SU-DHL-6 (cell line): ENCODE data around the gene CYP2S1.

ENCODE experiments used
- H2AFZ ChIP-seq: fragments of 200-600 bp; sonication (generic); 2 replicates; pipeline ENCODE4 v1.6.1; 2014; ENCODE audit warnings: low read depth, mild to moderate bottlenecking, moderate library complexity, mixed read lengths, antibody characterized with exemption, low read length; ENCODE audit not compliant: severe bottlenecking
- H3F3A ChIP-seq: fragments of 200-600 bp; shearing (Covaris generic); 2 replicates; pipeline ENCODE4 v1.6.0; 2016; ENCODE audit warnings: antibody characterized with exemption, mild to moderate bottlenecking; ENCODE audit not compliant: insufficient read depth
- H3K27ac ChIP-seq: fragments of 200-600 bp; sonication (generic); 2 replicates; pipeline ENCODE4 v1.5.1; 2016; ENCODE audit warnings: low read depth, mild to moderate bottlenecking, low read length, moderate library complexity, mixed read lengths
- H3K27me3 ChIP-seq: fragments of 200-600 bp; sonication (generic), shearing (Covaris generic); 2 replicates; pipeline ENCODE4 v1.6.0; 2014; ENCODE audit warnings: mild to moderate bottlenecking, low read length
- H3K36me3 ChIP-seq: fragments of 200-600 bp; sonication (generic); 2 replicates; pipeline ENCODE4 v1.6.1; 2014; ENCODE audit warnings: mild to moderate bottlenecking, low read length, mixed read lengths
- H3K4me2 ChIP-seq: fragments of 300-600, 200-600 bp; shearing (Covaris generic), sonication (generic); 2 replicates; pipeline ENCODE4 v1.6.0; 2014; ENCODE audit warnings: low read length, low read depth, mild to moderate bottlenecking; ENCODE audit not compliant: poor library complexity, severe bottlenecking
- H3K4me3 ChIP-seq: fragments of 200-600 bp; sonication (generic); 2 replicates; pipeline ENCODE4 v1.5.1; 2014; ENCODE audit warnings: antibody characterized with exemption, low read length, mild to moderate bottlenecking, mixed read lengths; ENCODE audit not compliant: insufficient read depth, poor library complexity, severe bottlenecking
- H3K79me2 ChIP-seq: fragments of 200-600 bp; sonication (generic); 2 replicates; pipeline ENCODE4 v1.6.1; 2014; ENCODE audit warnings: mild to moderate bottlenecking, low read length, moderate library complexity; ENCODE audit not compliant: insufficient read depth
- H3K9ac ChIP-seq: fragments of 200-600 bp; sonication (generic); 2 replicates; pipeline ENCODE4 v1.7.0; 2014; ENCODE audit warnings: mild to moderate bottlenecking, low read length
- H3K9me2 ChIP-seq: fragments of 200-600 bp; sonication (generic); replicated peaks from 2 replicates; pipeline ENCODE4 v1.6.1; 2014; ENCODE audit warnings: low read length; ENCODE audit not compliant: insufficient read depth
- H3K9me3 ChIP-seq: fragments of 200-600 bp; sonication (generic); 2 replicates; pipeline ENCODE4 v1.6.1; 2014; ENCODE audit warnings: low read length, mixed read lengths; ENCODE audit not compliant: insufficient read depth
- H4K20me1 ChIP-seq: fragments of 200-600 bp; sonication (generic); 2 replicates; pipeline ENCODE4 v1.6.1; 2014; ENCODE audit warnings: low read depth, mild to moderate bottlenecking, antibody characterized with exemption, low read length, moderate library complexity, mixed read lengths
- EZH2phosphoT487 ChIP-seq: fragments of 200-600 bp; sonication (generic), shearing (Covaris generic); conservative IDR thresholded peaks from 2 replicates; pipeline ENCODE4 v1.6.1; 2018; ENCODE audit warnings: mild to moderate bottlenecking, antibody characterized with exemption, low read length, moderate library complexity, mixed read lengths
- TF ChIP-seq, protein P1 (sequence below): fragments of 200-600 bp; sonication (generic); IDR thresholded peaks from one replicate; pipeline ENCODE4 v1.5.1; 2017; ENCODE audit warnings: antibody characterized with exemption, mild to moderate bottlenecking, low read length, moderate library complexity; ENCODE audit not compliant: insufficient read depth, poor library complexity, severe bottlenecking

CYP2S1 gene

DNA sequence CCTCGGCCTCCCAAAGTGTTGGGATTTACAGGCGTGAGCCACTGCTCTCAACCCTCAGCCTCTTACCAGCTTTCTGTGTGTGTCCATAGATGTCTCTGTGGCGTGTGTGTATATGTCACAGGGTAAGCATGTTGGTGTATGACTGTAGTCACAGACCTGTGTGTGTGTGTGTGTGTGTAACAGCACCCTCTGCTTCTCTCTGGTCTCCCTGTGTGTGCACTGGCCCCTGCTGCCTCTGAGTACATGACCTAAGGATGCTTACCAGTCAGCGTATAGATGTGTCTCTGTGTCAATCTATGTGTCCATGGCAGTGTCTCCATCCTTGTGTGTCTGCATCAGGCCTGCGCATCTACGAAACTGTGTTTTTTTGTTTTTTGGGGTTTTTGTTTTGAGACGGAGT lies 31.6 kb downstream of the CYP2S1 start:
- Histone ChIP-seq H4K20me1 (no peaks in the 10 kb centered on the region), H3K9ac (no peak overlapping the region), H3K4me3 (no peak overlapping the region), H3K27me3 (no peaks in the 10 kb centered on the region), H3K27ac (no peak overlapping the region), H3K9me3 (no peaks in the 10 kb centered on the region), H3K9me2 (no peaks in the 10 kb centered on the region), H3K4me2 (no peak overlapping the region), H2AFZ (no peak overlapping the region), H3F3A (no peaks in the 10 kb centered on the region), H3K79me2 (no peaks in the 10 kb centered on the region), H3K36me3 (no peaks in the 10 kb centered on the region)
- TF ChIP-seq EZH2phosphoT487: no peak
- TF ChIP-seq, protein P1, sequence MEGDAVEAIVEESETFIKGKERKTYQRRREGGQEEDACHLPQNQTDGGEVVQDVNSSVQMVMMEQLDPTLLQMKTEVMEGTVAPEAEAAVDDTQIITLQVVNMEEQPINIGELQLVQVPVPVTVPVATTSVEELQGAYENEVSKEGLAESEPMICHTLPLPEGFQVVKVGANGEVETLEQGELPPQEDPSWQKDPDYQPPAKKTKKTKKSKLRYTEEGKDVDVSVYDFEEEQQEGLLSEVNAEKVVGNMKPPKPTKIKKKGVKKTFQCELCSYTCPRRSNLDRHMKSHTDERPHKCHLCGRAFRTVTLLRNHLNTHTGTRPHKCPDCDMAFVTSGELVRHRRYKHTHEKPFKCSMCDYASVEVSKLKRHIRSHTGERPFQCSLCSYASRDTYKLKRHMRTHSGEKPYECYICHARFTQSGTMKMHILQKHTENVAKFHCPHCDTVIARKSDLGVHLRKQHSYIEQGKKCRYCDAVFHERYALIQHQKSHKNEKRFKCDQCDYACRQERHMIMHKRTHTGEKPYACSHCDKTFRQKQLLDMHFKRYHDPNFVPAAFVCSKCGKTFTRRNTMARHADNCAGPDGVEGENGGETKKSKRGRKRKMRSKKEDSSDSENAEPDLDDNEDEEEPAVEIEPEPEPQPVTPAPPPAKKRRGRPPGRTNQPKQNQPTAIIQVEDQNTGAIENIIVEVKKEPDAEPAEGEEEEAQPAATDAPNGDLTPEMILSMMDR: no peak

DNA sequence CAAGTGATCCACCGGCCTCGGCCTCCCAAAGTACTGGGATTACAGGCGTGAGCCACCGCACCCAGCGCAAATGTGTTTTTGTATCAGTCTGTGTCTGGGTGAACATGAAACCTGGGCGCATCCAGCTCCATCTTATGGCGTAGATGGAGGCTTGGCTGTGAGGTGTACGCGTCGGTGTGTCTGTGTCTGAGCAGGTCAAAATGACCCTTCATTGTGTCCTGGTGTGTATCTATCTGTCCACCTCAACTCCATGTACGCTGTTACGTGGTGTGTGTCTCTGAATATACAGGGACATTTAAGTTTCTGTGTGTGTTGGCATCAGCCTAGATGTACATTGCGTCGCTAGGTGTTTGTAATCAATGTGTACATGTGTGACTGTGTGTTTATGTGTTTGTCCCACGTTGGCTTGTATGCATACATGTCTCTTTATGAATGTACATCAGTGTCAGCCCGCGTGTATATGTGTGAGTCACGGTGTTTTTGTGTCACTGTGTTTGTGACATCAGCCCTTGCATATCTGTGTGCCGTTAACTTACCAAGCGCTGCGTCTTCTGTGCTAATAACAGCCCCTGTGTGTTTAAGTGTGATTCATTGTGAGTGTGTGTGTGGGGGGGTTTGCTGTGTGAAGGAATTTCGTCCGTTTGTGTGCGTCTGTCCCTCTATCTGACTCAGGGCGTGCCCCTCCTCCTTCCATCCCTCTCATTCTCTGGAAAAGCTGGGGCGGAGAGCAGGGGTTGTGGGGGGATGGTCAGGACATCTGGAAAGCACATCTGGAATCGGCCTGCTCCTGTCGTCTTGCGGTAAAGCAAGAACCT lies 32.4 kb downstream of the CYP2S1 start:
- H3K27ac ChIP-seq: no peak overlapping the region
- H4K20me1 ChIP-seq: no peaks in the 10 kb centered on the region
- TF ChIP-seq EZH2phosphoT487: no peak
- TF ChIP-seq, protein P1: no peak
- no peaks in the 10 kb centered on the region for H3K9me2 ChIP-seq
- H3F3A ChIP-seq: no peaks in the 10 kb centered on the region
- H3K79me2 ChIP-seq: no peaks in the 10 kb centered on the region
- no peak overlapping the region for H2AFZ ChIP-seq
- no peak overlapping the region for H3K4me2 ChIP-seq
- no peaks in the 10 kb centered on the region for H3K9me3 ChIP-seq
- no peak overlapping the region for H3K4me3 ChIP-seq
- H3K9ac ChIP-seq: no peak overlapping the region
- no peaks in the 10 kb centered on the region for H3K36me3 ChIP-seq
- no peaks in the 10 kb centered on the region for H3K27me3 ChIP-seq

DNA sequence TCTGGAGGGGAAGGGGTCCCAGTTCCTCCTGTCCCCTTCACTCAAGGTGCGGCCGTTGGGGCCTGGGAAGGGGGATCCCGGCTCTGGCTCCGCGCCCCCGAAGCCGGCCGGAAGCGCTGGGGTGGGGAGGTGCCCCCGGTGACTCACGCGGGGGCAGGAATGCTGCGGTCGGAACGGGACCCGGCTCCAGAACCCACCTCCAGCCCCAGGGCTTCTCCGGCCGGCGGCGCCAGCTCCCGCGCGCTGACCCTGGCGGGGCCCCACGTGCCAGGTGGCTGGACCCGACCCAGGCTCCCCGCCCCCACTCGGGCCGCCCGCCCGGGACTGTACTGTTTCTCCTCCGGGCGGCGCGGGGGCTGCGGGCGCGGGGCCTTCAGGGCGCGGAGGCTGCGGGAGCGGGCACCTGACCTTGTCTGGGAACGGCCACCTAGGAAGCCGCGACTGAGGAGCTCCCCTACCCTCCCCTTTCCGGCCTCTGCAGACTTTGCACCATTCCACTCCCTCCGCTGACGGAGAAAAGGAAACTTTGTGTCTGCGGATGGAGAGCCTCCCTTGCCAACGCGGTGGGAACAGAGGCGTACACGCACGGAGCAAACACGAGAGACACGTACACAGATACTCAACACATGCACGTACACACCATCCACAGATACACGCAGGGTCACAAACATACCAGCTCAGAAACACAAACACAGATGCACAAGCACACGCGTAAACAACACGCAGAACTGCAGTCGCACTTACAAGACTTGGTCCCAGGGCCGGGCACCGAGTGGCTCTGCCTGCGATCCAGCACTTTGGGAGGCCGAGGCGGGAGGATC lies 33.2 kb downstream of the CYP2S1 start:
- Histone ChIP-seq H3K9ac (no peak overlapping the region), H3K4me3 (no peak overlapping the region), H2AFZ (no peak overlapping the region), H3K36me3 (no peaks in the 10 kb centered on the region), H3K9me3 (no peaks in the 10 kb centered on the region), H4K20me1 (no peaks in the 10 kb centered on the region), H3K27me3 (no peaks in the 10 kb centered on the region), H3K4me2 (no peak overlapping the region), H3F3A (no peaks in the 10 kb centered on the region), H3K27ac (no peak overlapping the region), H3K9me2 (no peaks in the 10 kb centered on the region), H3K79me2 (no peaks in the 10 kb centered on the region)
- no peak for TF ChIP-seq EZH2phosphoT487
- TF ChIP-seq, protein P1: no peak
